ENCODE results near the gene CCDC110.

CCDC110 gene

GRCh38 chr4:185412412-185412811 is 59.1 kb downstream of the CCDC110 start:
- no peak for DNase-seq

- no peak for DNase-seq
Measured at GRCh38 chr4:185411849-185412248, 59.7 kb downstream of the CCDC110 start.

GRCh38 chr4:185408432-185408831 is 63.1 kb downstream of the CCDC110 start:
- DNase-seq, result no peak

GRCh38 chr4:185405296-185405999 is 66.1 kb downstream of the CCDC110 start:
- DNase-seq, result no peak

- no peak for DNase-seq
Measured at GRCh38 chr4:185404031-185404430, 67.5 kb downstream of the CCDC110 start.

GRCh38 chr4:185399466-185399865 is 72.1 kb downstream of the CCDC110 start:
- DNase-seq, result no peak

GRCh38 chr4:185398618-185399017 is 72.9 kb downstream of the CCDC110 start:
- DNase-seq, result no peak

- peak; percentile 30 for DNase-seq
Measured at GRCh38 chr4:185396724-185397385, 74.7 kb downstream of the CCDC110 start, which contains the start of gene ANKRD37. Gene ANKRD37 (plus strand): TSS chr4:185396841. CDS start chr4:185396924, 83 bp downstream.

- peak; percentile 89 for DNase-seq
Measured at GRCh38 chr4:185395956-185396723, 75.4 kb downstream of the CCDC110 start.

- peak; percentile 26 for DNase-seq
Measured at GRCh38 chr4:185395238-185395955, 76.1 kb downstream of the CCDC110 start, which contains the start of gene LRP2BP. Gene LRP2BP (minus strand): TSS chr4:185395924. CDS start chr4:185378186, 17,738 bp downstream.
